K562 (cell line): Measurements from ENCODE around the gene PSMD9. TPM values are rescaled to one million over a fixed set of nuclear protein-coding genes. Genes with fewer than 3 reads are reported as not detected.

ENCODE experiments used
- ARID1B ChIP-seq: fragments of 450-650 bp; IDR thresholded peaks from 2 replicates; pipeline ENCODE4 v1.6.1; 2016; ENCODE audit warnings: antibody characterized with exemption, mild to moderate bottlenecking, inconsistent platforms
- ASH1L ChIP-seq: fragments of 450-650 bp; IDR thresholded peaks from 2 replicates; pipeline ENCODE4 v1.6.1; 2018; ENCODE audit warnings: borderline replicate concordance, mild to moderate bottlenecking, low read depth; ENCODE audit not compliant: partially characterized antibody
- ATF2 ChIP-seq: sonication (generic); formaldehyde crosslinking; IDR thresholded peaks from 2 replicates; pipeline ENCODE4 v1.8.1; 2022; ENCODE audit warnings: missing genetic modification reagents
- CEBPB ChIP-seq: fragments of 450-650 bp; IDR thresholded peaks from 2 replicates; pipeline ENCODE4 v1.6.1; 2016; ENCODE audit warnings: missing genetic modification characterization, missing compliant biosample characterization
- ELF2 ChIP-seq: fragments of 250-450 bp; sonication (Bioruptor Pico); IDR thresholded peaks from 2 replicates; pipeline ENCODE4 v1.5.0; 2021; ENCODE audit warnings: mild to moderate bottlenecking
- GTF2B ChIP-seq: IDR thresholded peaks from 2 replicates; pipeline ENCODE4 v1.6.1; 2011; ENCODE audit not compliant: insufficient read length; ENCODE audit errors: extremely low read depth
- HDAC8 ChIP-seq: fragments of 450-650 bp; IDR thresholded peaks from 2 replicates; pipeline ENCODE4 v1.6.1; 2016; ENCODE audit warnings: mild to moderate bottlenecking, missing genetic modification characterization, moderate library complexity, missing compliant biosample characterization
- NFXL1 ChIP-seq: fragments of 450-650 bp; formaldehyde crosslinking; IDR thresholded peaks from 2 replicates; pipeline ENCODE4 v1.4.0; 2021; ENCODE audit warnings: mild to moderate bottlenecking
- PTRF ChIP-seq: fragments of 450-650 bp; IDR thresholded peaks from 2 replicates; pipeline ENCODE4 v1.6.1; 2016; ENCODE audit warnings: mild to moderate bottlenecking, missing genetic modification characterization, missing compliant biosample characterization
- RAD51 ChIP-seq: fragments of 450-650 bp; IDR thresholded peaks from 2 replicates; pipeline ENCODE4 v1.7.1; 2016; ENCODE audit warnings: low read depth, mild to moderate bottlenecking, borderline replicate concordance
- RFX5 ChIP-seq: IDR thresholded peaks from 2 replicates; pipeline ENCODE4 v1.6.1; 2011; ENCODE audit warnings: low read depth, mild to moderate bottlenecking, improper control_type of control experiment, low read length
- RFX7 ChIP-seq: fragments of 250-450 bp; sonication (Bioruptor Pico); IDR thresholded peaks from 2 replicates; pipeline ENCODE4 v1.5.1; 2021; ENCODE audit warnings: mild to moderate bottlenecking
- RUNX1 ChIP-seq: sonication (generic); IDR thresholded peaks from 2 replicates; pipeline ENCODE4 v1.6.1; 2016; ENCODE audit warnings: antibody characterized with exemption, low read depth
- SNRNP70 ChIP-seq: fragments of 200-400 bp; formaldehyde crosslinking; optimal IDR thresholded peaks from 2 replicates; pipeline ENCODE3; 2017; ENCODE audit warnings: low read depth, low read length
- SP1 ChIP-seq: sonication (generic); formaldehyde crosslinking; IDR thresholded peaks from 2 replicates; pipeline ENCODE4 v1.8.1; 2022; ENCODE audit warnings: mild to moderate bottlenecking, missing genetic modification reagents
- ZBTB17 ChIP-seq: fragments of 450-650 bp; formaldehyde crosslinking; IDR thresholded peaks from 2 replicates; pipeline ENCODE4 v1.4.0; 2020; ENCODE audit warnings: mild to moderate bottlenecking
- ZKSCAN1 ChIP-seq: fragments of 150-350 bp; IDR thresholded peaks from 2 replicates; pipeline ENCODE4 v1.6.1; 2016; ENCODE audit warnings: low read depth, low read length
- ZNF175 ChIP-seq: fragments of 200-800 bp; sonication (Bioruptor generic); IDR thresholded peaks from 2 replicates; pipeline ENCODE4 v1.6.1; 2016; ENCODE audit warnings: low read depth, mild to moderate bottlenecking, missing genetic modification characterization, missing compliant biosample characterization
- ZNF551 ChIP-seq: fragments of 250-450 bp; sonication (Bioruptor Pico); IDR thresholded peaks from 2 replicates; pipeline ENCODE4 v1.5.0; 2021; ENCODE audit warnings: mild to moderate bottlenecking, moderate library complexity
- ZNF740 ChIP-seq, 3 experiments: fragments of 200-800 bp in 1 of 3; sonication (Bioruptor generic) in 1 of 3; sonication (generic) in 1 of 3; formaldehyde crosslinking in 1 of 3; IDR thresholded peaks; 2 replicates each; pipeline versions ENCODE4 v1.6.1 to v1.8.0; 2016 to 2022; ENCODE audit warnings: mild to moderate bottlenecking in 2 of 3, missing compliant biosample characterization in 2 of 3, missing genetic modification characterization in 2 of 3, missing genetic modification reagents in 1 of 3
- ZNF785 ChIP-seq: fragments of 250-450 bp; sonication (Bioruptor Pico); IDR thresholded peaks from 2 replicates; pipeline ENCODE4 v1.4.0; 2020; ENCODE audit warnings: mild to moderate bottlenecking
- polyA plus RNA-seq, 8 experiments: library from polyadenylated mRNA; depleted of rRNA in 4 of 8; stranded (reverse) in 5 of 8; unstranded in 3 of 8; fragments of >200 nt; fragmentation: Nextera tagmentation in 2 of 8; fragmentation: Illumina TruSeq in 1 of 8; extraction: Ambion mirVana in 2 of 8; extraction: Trizol in 1 of 8; gene quantifications; 2 replicates each; pipeline versions ENCODE4 v1.2.1 to v1.2.3, GENCODE V29; 2011 to 2014; ENCODE audit warnings: inconsistent platforms in 1 of 8, missing spikeins in 1 of 8
- total RNA-seq, 7 experiments: library from RNA; depleted of rRNA in 6 of 7; stranded (reverse); fragments of >200 nt in 6 of 7; fragmentation: Illumina TruSeq in 2 of 7; extraction: Trizol in 2 of 7; gene quantifications; 2 replicates each; pipeline versions ENCODE4 v1.2.1 to v1.2.3, GENCODE V29; 2011 to 2021; ENCODE audit warnings: low replicate concordance in 1 of 7
- TF ChIP-seq, protein P1 (sequence below): sonication (generic); formaldehyde crosslinking; IDR thresholded peaks from 2 replicates; pipeline ENCODE4 v1.8.0; 2022; ENCODE audit warnings: missing genetic modification reagents, mild to moderate bottlenecking, moderate library complexity, borderline replicate concordance
- TF ChIP-seq, protein P2 (sequence below): fragments of 450-650 bp; IDR thresholded peaks from 2 replicates; pipeline ENCODE4 v1.6.1; 2016; ENCODE audit warnings: antibody characterized with exemption

The PSMD9 gene
- total and polyA plus RNA-seq, 9 of the 15 experiments (the other 6 are each of a cell fraction or from before 2014, with no cell fraction given): 12.2 to 143 (median 61.3) TPM

- TF ChIP-seq HDAC8: peak; percentile 54; the same call in 1 of the 2 replicates
- TF ChIP-seq, protein P1, sequence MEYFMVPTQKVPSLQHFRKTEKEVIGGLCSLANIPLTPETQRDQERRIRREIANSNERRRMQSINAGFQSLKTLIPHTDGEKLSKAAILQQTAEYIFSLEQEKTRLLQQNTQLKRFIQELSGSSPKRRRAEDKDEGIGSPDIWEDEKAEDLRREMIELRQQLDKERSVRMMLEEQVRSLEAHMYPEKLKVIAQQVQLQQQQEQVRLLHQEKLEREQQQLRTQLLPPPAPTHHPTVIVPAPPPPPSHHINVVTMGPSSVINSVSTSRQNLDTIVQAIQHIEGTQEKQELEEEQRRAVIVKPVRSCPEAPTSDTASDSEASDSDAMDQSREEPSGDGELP (CRISPR knock-in tag): peak; percentile 65; the same call in 1 of the 2 replicates
- TF ChIP-seq ZKSCAN1: peak; percentile 21; the same call in 1 of the 2 replicates
- TF ChIP-seq ZNF740 (CRISPR knock-in tag; IDR thresholded peaks at IDR 0.05): no peak
- TF ChIP-seq ZNF740 (tag; IDR thresholded peaks at IDR 0.05): peak in 1 of 2 experiments; percentile 80; a peak in 2 of 4 replicates
- no peak for TF ChIP-seq RUNX1
- TF ChIP-seq ZNF175 (CRISPR knock-in tag): peak; percentile 47; the same call in 1 of the 2 replicates
- no peak for TF ChIP-seq ZNF785 (CRISPR knock-in tag)
- TF ChIP-seq ASH1L: no peak
- no peak for TF ChIP-seq CEBPB
- no peak for TF ChIP-seq RFX5
- peak; percentile 61 for TF ChIP-seq SP1
- 0 out of 2 replicates have a peak, but pooled peaks have one; percentile 43 for TF ChIP-seq NFXL1 (CRISPR knock-in tag)
- no peak for TF ChIP-seq ELF2 (CRISPR knock-in tag)
- TF ChIP-seq ATF2 (CRISPR knock-in tag): no peak
- TF ChIP-seq ARID1B: peak; percentile 91
- TF ChIP-seq GTF2B: peak; percentile 72
- peak; percentile 49; the same call in 1 of the 2 replicates for TF ChIP-seq PTRF (tag)
- TF ChIP-seq, protein P2, sequence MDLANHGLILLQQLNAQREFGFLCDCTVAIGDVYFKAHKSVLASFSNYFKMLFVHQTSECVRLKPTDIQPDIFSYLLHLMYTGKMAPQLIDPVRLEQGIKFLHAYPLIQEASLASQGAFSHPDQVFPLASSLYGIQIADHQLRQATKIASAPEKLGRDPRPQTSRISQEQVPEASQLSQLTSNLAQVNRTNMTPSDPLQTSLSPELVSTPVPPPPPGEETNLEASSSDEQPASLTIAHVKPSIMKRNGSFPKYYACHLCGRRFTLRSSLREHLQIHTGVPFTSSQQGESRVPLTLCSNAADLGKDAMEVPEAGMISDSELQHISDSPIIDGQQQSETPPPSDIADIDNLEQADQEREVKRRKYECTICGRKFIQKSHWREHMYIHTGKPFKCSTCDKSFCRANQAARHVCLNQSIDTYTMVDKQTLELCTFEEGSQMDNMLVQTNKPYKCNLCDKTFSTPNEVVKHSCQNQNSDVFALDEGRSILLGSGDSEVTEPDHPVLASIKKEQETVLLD: peak; percentile 80
- TF ChIP-seq RFX7 (CRISPR knock-in tag): no peak
- TF ChIP-seq SNRNP70: no peak
- TF ChIP-seq RAD51: peak; percentile 39; the same call in 1 of the 2 replicates
- TF ChIP-seq ZNF551 (CRISPR knock-in tag): no peak
- TF ChIP-seq ZBTB17: 0 out of 2 replicates have a peak, but pooled peaks have one; percentile 16
Measured at GRCh38 chr12:121933522-121934308, 45.1 kb downstream of the PSMD9 start (continued).
